Spinal cord (tissue), 10 donors: ENCODE results near the gene C13orf46. TPM values are rescaled to one million over a fixed set of nuclear protein-coding genes. Genes with fewer than 3 reads are reported as not detected.

Experiments used
- DNase-seq, 6 donors: peaks; one replicate each; pipeline versions ENCODE4 v3.0.0 to v3.0.0-alpha.2; 2013 to 2015; ENCODE audit warnings: low spot score in 6 of 6, low read depth in 4 of 6
- H3K27ac ChIP-seq: one replicate; pipeline ENCODE4 v1.5.1; 2013; ENCODE audit warnings: low read depth, low read length, control low read depth
- H3K27me3 ChIP-seq: one replicate; pipeline ENCODE4 v1.6.1; 2013; ENCODE audit warnings: low read length; ENCODE audit not compliant: control insufficient read depth, insufficient read depth
- H3K36me3 ChIP-seq: one replicate; pipeline ENCODE4 v1.6.1; 2013; ENCODE audit warnings: low read length; ENCODE audit not compliant: control insufficient read depth, insufficient read depth
- H3K4me1 ChIP-seq: one replicate; pipeline ENCODE4 v1.6.1; 2013; ENCODE audit warnings: low read length; ENCODE audit not compliant: control insufficient read depth, insufficient read depth
- H3K4me3 ChIP-seq: one replicate; pipeline ENCODE4 v1.5.1; 2013; ENCODE audit warnings: low read depth, low read length, control low read depth
- H3K9me3 ChIP-seq: one replicate; pipeline ENCODE4 v1.6.1; 2013; ENCODE audit warnings: low read length; ENCODE audit not compliant: control insufficient read depth, insufficient read depth
- WGBS: methylation state at CpG from one replicate; pipeline ENCODE4 v1.1.5; 2013; ENCODE audit warnings: missing lambda C conversion rate; ENCODE audit not compliant: insufficient coverage; 5-methylcytosine and 5-hydroxymethylcytosine counted together
- polyA plus RNA-seq, 2 donors: library from polyadenylated mRNA; unstranded; fragments of 120-200 nt; gene quantifications; one replicate each; pipeline ENCODE4 v1.2.1, GENCODE V29; 2013; ENCODE audit not compliant: insufficient read length in 2 of 2
- total RNA-seq, 2 donors: library from RNA; depleted of rRNA in 1 of 2; stranded (reverse); fragments of 120-200 nt in 1 of 2; fragments of >200 nt in 1 of 2; gene quantifications; one replicate each; pipeline versions ENCODE4 v1.2.3 to v1.2.4, GENCODE V29; 2013 to 2014
- donor health status: healthy.

The C13orf46 gene
- total and polyA plus RNA-seq, 4 donors: 0.20 to 1.1 (median 0.62) TPM

DNA sequence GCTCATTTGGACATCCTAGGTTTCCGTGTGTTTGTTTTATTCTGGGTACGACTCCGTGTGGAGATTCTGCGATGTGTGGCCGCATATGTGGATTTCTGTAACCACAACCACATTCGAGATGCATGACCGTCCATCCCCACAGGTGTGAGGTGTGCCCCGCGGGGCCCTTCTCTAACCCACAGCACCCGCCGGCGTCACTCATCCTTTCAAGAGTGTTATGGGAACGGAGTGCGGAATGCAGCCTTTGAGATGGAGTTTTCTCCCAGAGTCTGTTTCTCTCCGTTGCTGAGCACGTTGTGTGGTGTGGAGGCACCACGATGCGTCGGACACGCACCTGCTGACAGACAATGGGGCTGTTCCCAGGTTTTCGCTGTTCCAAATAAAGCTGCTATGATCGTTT, 40.0 kb downstream of the C13orf46 start:
- no peak overlapping the region for H3K27ac ChIP-seq
- no peak overlapping the region for H3K4me3 ChIP-seq
- no peaks in the 10 kb centered on the region for H3K27me3 ChIP-seq
- DNase-seq: no peak
- H3K9me3 ChIP-seq: no peaks in the 10 kb centered on the region
- H3K4me1 ChIP-seq: peaks cover 57% of the 10 kb centered on the region
- WGBS: 97% methylated on average over 14 of the region's 22 CpGs
- H3K36me3 ChIP-seq: peaks cover 3% of the 10 kb centered on the region

DNA sequence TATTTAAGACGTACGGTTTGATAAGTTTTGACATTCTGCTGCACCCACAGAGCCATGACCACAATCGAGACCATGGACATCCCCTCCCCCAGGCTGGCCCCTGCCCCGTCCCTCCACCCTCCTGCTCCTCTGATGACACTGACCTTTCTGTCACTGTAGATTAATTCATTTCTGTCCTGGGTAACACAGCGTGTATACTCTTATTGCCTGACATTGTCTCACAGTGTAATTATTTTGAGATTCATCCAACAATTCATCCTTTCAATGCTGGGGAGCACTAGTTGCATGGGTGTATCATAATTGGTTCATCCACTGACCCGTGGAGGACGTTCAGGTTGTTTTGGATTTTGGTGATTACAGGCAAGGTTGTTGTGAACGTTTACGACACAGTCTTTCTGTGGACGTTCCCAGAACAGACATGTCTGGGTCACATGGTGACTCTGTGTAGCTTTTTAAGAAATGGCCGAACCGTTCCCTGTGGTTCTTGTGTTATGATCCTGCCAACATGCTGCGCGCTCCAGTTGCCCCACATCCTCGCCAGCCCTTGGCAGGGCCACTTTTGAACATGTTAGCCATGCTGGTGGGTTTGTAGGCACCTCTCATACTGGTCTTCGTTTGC, 41.9 kb downstream of the C13orf46 start:
- H3K27ac ChIP-seq: no peak overlapping the region
- H3K36me3 ChIP-seq: peaks cover 3% of the 10 kb centered on the region
- peaks cover 57% of the 10 kb centered on the region for H3K4me1 ChIP-seq
- WGBS: 70% methylated on average over 12 of the region's 16 CpGs
- H3K4me3 ChIP-seq: no peak overlapping the region
- H3K27me3 ChIP-seq: no peaks in the 10 kb centered on the region
- no peak for DNase-seq
- H3K9me3 ChIP-seq: no peaks in the 10 kb centered on the region

DNA sequence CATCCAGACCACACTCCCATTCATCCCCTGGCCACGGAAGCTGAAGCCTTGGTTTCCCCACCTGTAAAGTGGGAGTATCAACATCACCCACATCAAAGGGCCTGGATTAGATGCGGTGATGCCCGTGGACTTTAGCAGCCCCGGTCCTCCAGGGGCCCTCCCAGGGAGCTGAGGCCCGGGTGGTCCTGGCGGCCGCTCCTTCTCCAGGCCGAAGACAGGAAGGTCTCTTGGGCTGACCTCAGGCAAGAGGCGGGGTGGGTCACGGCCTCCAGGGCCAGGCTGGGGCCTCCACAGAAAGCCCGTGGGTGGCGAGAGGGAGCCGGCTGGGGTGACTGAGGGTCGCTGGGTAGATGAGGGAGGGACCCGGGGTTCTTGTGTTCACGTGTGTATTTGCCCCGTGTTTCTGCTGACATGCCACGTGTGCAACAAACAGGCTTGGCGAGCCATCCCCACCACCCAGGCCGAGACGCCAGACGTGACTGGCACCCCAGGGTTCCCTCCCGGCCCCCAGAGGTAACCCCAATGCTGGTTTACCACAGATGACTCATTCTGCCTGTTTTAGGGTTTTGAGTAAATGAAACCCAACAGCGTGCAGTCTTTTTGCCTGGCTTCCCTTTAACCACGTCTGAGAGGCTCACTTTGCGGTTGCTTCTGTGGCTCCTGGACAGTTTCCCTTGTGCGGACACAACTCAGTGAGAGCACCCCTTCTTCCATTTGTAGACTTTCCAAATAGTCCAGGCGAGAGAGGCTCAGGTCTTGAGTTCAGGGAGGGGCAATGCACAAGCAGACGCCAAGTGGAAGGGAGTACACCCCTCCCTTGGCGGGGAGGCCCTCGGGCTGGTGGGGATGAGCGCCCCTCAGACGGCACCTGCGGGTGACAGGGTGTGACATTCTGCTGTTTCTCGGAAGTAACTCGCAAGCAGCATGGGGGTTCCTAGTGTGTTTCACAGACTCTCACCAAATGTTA, 42.9 kb downstream of the C13orf46 start:
- H3K36me3 ChIP-seq: peaks cover 3% of the 10 kb centered on the region
- H3K4me1 ChIP-seq: peaks cover 51% of the 10 kb centered on the region
- no peak for DNase-seq
- no peaks in the 10 kb centered on the region for H3K9me3 ChIP-seq
- no peak overlapping the region for H3K27ac ChIP-seq
- H3K27me3 ChIP-seq: no peaks in the 10 kb centered on the region
- no peak overlapping the region for H3K4me3 ChIP-seq
- WGBS: 92% methylated on average over 33 of the region's 36 CpGs

DNA sequence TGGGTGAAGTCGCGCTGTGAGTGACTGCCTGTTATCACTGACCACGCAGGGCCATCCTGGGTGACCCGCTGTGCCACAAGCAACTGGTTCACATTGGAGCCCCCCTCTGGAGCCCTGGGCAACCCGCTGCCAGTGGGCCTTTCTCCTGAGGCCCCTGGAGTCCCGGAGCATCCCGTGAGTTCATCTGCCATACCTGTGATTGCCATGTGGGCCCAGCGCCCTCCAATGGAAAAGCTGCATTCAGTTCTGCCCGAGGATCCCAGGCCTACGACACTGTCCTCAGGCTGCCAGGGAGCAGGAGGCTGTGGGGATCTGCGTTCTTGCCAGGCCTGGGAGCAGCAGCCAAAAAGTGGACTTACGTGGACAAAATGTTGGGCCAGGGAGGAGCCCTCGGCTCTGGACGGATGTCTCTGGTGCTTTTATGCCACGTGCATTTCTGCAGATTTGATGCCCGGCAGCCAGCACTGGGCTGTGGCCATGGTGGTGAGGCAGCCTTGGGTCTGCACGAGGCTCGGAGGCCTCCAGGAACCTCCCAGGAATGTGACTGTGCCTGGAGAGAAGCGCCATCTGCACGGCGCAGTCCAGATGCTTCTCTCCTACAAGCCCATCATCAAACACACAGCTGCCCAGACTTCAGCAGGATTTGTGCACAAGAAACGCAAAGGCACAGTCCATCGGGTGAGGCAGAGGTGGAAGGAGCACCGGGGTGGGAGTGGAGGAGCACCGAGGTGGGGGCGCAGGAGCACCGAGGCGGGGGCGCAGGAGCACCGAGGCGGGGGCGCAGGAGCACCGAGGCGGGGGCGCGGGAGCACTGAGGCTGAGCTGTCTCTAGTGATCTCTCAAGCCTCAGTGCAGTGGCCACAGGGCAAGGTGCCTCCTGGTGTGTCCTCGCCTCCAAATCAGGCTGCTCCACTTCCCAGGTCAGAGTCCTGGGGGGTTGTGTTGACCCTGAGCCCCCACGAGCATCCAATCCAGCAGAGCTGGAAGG, 44.0 kb downstream of the C13orf46 start:
- 80% methylated on average over 38 of the region's 38 CpGs for WGBS
- DNase-seq: no peak
- H3K4me3 ChIP-seq: no peak overlapping the region
- H3K9me3 ChIP-seq: no peaks in the 10 kb centered on the region
- peaks cover 42% of the 10 kb centered on the region for H3K4me1 ChIP-seq
- H3K27ac ChIP-seq: no peak overlapping the region
- H3K27me3 ChIP-seq: no peaks in the 10 kb centered on the region
- no peaks in the 10 kb centered on the region for H3K36me3 ChIP-seq

DNA sequence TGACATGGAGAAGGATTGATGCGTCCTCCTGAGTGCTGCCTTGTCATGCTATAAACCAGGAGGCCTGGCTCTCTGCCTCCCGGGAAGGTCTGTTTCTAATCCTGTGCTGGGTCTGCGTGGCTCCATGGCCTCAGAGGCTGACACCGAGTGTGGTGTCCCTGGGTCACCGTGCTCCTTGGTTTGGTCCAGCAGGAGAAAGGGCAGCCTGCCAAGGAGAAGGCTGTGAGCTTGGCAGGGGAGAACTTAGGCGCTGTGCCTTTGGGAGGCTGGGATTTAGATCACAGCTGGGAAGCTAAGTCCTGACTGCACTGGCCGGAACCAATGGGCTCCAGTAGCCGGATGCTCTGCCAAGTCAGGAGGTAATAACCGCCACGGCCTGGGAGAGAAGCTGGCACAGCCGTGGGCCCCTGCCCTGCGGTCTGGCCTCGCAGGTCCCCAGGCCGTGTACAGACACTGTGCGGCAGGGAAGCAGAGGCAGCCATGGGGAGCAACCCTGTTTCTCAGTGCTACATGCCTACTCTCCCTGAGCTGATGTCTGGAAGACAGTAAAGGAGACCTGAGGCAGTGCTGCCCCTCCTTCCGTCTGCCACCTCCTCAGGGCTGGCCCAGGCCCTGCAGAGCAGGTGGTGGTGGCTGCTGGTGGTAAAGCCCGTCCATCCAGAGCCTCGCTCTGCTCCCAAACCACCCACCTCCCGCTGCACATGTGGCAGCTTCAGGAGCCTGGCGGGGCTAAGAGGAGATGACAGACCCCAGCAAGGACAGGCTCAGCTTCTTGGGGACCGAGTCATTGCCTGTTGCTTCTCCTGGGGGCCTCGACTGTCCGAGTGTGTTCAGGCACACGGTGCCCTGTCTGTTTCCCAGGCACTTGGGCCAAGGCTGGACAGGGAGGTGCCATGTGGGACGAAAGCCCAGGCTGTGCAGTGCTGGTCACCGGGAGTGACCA, 44.9 kb downstream of the C13orf46 start:
- Histone ChIP-seq H3K27ac (peak overlapping the region; percentile 25), H3K9me3 (no peaks in the 10 kb centered on the region), H3K4me1 (peaks cover 36% of the 10 kb centered on the region), H3K36me3 (no peaks in the 10 kb centered on the region), H3K4me3 (no peak overlapping the region), H3K27me3 (no peaks in the 10 kb centered on the region)
- peak in 3 of 6 donors; percentile 33 to 81 (median 58) for DNase-seq
- 49% methylated on average over 25 of the region's 26 CpGs for WGBS

DNA sequence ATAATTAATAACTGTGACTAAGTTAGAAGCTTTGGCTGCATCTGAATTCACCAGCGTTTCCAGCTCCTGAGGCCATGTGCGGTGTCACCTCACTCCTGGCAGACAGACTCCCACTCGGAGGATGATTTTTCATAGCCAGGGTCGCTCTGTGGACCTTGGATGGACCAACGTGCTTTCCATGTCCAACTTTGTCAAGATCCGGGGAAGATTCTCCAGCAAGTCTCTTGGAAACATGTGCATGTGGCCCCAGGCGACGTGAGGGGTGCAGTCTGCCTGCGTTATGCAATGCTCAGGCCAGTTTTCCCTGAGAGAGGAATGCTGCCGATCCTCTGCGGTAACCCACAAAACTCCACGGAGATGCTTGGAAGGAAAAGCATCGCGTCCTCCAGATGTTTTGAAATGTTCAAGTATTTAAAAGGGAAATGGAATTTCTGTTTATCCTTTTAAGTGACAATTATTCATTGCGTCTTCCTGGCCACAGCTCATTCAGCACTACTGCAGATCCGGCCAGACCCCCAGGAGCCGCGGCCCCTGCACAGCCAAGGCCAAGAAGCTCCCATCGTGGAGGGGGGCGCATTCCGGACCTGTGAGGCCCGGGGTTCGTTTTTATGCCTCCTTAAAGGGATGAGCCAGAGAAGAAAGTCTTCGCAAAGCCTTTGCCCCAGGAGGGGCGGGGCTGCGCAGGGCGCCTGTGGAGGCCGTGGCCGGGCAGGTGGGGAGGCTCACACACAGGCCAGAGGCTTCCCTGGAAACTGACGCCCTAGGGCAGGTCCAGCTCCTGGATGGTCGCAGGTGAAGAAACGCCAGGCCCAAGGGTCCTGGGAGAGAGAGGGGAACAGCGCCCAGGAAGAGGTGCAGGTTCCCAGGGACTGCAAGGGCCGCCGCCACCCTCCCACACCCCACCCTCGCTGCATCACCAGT, 46.0 kb downstream of the C13orf46 start:
- Histone ChIP-seq H3K27ac (peak overlapping the region; percentile 25), H3K27me3 (no peaks in the 10 kb centered on the region), H3K36me3 (no peaks in the 10 kb centered on the region), H3K4me1 (peaks cover 36% of the 10 kb centered on the region), H3K4me3 (no peak overlapping the region), H3K9me3 (no peaks in the 10 kb centered on the region)
- 71% methylated on average over 23 of the region's 36 CpGs for WGBS
- no peak for DNase-seq

DNA sequence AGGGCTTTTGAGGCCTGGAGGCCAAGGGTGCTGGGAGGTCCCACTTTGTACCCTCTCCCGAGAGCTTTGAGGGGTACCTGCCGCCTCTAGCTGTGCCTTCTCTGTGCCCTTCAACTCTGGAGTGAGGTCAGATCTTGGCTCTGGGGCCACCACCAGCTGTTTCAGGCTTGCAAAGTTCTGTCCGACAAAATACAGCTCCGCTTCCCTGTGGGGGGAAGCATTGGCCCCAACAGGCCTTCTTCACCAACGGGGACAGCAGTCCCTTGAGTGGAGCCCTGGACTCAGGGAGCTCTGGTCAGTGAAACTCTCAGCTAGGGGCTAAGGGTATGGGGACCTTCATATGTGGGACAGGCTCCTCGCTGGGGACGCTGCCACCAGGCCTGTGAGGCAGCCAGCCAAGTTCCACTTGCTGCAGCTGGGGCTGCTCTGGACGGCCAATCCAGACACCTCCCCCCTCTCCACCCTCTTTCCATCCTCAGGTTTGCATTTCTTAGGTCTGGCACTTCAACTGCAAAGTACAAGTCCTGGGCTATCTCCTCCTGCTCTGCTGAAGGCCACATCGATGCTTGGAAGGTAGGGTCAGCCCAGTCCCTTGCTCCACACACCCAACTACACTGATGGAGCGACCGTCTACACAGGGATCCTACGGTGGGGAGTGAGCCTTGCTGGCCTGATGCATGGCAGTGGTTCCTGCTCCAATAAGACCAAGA, 46.8 kb downstream of the C13orf46 start:
- Histone ChIP-seq H3K27me3 (no peaks in the 10 kb centered on the region), H3K4me1 (peaks cover 36% of the 10 kb centered on the region), H3K27ac (no peak overlapping the region), H3K9me3 (peaks cover 4% of the 10 kb centered on the region), H3K36me3 (no peaks in the 10 kb centered on the region), H3K4me3 (no peak overlapping the region)
- DNase-seq: no peak
- WGBS: 85% methylated on average over 9 of the region's 12 CpGs
